Measurements from ENCODE around the gene MFSD2A.

MFSD2A gene

DNA sequence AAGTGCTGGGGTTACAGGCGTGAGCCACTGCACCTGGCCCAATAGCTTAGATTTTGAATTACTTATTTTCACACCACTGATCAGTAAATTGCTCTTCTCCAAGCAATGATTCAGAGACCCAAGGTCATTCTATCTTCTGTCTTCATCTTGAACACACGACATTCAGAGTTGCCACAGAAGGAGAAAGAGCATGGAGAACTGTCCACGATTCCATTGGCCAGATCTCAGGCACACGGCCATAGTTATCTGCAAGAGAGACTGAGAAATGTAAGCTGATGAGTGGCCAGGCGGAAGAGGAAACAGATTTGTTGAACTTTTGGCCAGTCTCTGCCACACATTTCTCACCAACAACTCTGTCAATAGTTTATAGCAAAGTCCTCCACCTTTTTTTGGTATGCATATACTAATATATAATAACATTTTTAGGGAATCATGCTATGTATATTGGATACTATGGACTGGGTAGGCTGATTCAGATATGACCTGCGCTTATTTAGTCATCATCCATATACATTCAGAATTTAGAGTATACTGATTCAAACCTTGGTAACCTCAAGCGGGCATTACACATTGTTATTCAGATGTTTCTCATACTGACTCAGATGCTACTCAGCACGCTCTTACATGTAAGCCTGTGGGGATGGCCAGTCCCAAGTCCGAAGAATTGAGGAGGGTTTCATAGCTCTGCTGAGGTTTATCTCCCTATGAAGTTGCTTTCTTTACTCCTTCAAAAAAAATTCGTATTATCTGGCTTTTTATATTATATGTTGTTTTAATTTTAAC is 60.1 kb downstream of the MFSD2A start:
- TF ChIP-seq, protein P1, sequence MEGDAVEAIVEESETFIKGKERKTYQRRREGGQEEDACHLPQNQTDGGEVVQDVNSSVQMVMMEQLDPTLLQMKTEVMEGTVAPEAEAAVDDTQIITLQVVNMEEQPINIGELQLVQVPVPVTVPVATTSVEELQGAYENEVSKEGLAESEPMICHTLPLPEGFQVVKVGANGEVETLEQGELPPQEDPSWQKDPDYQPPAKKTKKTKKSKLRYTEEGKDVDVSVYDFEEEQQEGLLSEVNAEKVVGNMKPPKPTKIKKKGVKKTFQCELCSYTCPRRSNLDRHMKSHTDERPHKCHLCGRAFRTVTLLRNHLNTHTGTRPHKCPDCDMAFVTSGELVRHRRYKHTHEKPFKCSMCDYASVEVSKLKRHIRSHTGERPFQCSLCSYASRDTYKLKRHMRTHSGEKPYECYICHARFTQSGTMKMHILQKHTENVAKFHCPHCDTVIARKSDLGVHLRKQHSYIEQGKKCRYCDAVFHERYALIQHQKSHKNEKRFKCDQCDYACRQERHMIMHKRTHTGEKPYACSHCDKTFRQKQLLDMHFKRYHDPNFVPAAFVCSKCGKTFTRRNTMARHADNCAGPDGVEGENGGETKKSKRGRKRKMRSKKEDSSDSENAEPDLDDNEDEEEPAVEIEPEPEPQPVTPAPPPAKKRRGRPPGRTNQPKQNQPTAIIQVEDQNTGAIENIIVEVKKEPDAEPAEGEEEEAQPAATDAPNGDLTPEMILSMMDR (conservative IDR thresholded peaks at IDR 0.05): no peak
- no peak overlapping the region for H3K27ac ChIP-seq

DNA sequence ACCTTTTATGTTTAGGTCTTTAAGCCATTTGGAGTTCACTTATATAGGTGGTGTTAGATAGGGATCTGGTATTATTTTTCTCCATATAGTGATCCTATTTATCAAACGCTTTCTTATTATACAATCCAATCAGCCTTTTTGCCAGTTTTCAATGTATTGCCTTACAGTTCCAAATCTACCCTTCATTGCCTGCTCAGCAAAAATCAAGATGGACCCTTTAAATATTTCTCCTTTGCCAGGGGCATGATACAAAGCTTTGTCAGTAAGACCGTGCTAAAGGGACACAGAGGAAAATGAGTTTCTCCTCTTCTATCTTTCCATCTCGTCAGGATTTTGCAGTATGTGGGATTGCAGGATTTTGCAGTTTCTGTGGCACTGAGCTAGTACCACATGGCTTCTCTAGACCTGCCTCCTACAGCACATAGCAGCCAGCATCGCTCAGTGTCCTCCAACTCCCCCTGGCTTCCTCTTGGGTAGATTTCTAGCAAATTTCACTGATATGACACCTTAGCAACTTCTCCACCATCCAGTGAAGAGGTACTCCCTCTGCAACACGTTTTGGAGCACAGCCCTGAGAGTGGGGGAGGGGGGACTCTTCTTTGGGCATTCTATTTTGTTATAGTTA is 63.1 kb downstream of the MFSD2A start:
- TF ChIP-seq, protein P1 (conservative IDR thresholded peaks at IDR 0.05): no peak
- no peak overlapping the region for H3K27ac ChIP-seq
